HG03558 (cell line): Measurements from ENCODE around the gene HSD17B10.
A peak's percentile ranks its signal among the peaks of the same experiment; 100 is the strongest.
"Not testable (repeated sequence)": the region's sequence is repeated elsewhere in the genome, so short reads cannot be mapped to it uniquely, and the experiment has no call there.

Experiments used
- ATAC-seq: cut with Tn5 transposase; IDR thresholded peaks from one replicate; pipeline ENCODE4 v1.9.1; 2021; ENCODE audit warnings: moderate number of reproducible peaks; ENCODE audit not compliant: unreplicated experiment; ENCODE audit errors: extremely low read depth

HSD17B10 gene

GRCh38 chrX:53433651-53434639 is at the start of gene HSD17B10:
Gene HSD17B10 (minus strand): TSS chrX:53434370. CDS start chrX:53434345, 25 bp downstream.
- ATAC-seq = peak; percentile 60

- no peak for ATAC-seq
Measured at GRCh38 chrX:53483416-53483815, 49.2 kb upstream of the HSD17B10 start.

GRCh38 chrX:53481816-53482465 is 47.8 kb upstream of the HSD17B10 start:
- no peak for ATAC-seq

GRCh38 chrX:53481093-53481492 is 46.9 kb upstream of the HSD17B10 start:
- no peak for ATAC-seq

GRCh38 chrX:53479301-53479700 is 45.1 kb upstream of the HSD17B10 start:
- no peak for ATAC-seq

- no peak for ATAC-seq
Measured at GRCh38 chrX:53476371-53476770, 42.2 kb upstream of the HSD17B10 start.

- ATAC-seq = no peak
Measured at GRCh38 chrX:53474707-53475106, 40.5 kb upstream of the HSD17B10 start.

- ATAC-seq = no peak
Measured at GRCh38 chrX:53471346-53471745, 37.2 kb upstream of the HSD17B10 start.

- ATAC-seq = not testable (repeated sequence)
Measured at GRCh38 chrX:53468659-53469058, 34.5 kb upstream of the HSD17B10 start.

GRCh38 chrX:53458082-53458481 is 23.9 kb upstream of the HSD17B10 start:
- no peak for ATAC-seq

GRCh38 chrX:53456254-53456653 is 22.1 kb upstream of the HSD17B10 start:
- ATAC-seq = no peak

GRCh38 chrX:53452812-53453211 is 18.6 kb upstream of the HSD17B10 start:
- no peak for ATAC-seq

- no peak for ATAC-seq
Measured at GRCh38 chrX:53449632-53450031, 15.5 kb upstream of the HSD17B10 start.

GRCh38 chrX:53447441-53447840 is 13.3 kb upstream of the HSD17B10 start:
- ATAC-seq = no peak

GRCh38 chrX:53445977-53446376 is 11.8 kb upstream of the HSD17B10 start:
- no peak for ATAC-seq

- no peak for ATAC-seq
Measured at GRCh38 chrX:53442322-53442631, 8.1 kb upstream of the HSD17B10 start.

GRCh38 chrX:53441531-53442321 is 7.6 kb upstream of the HSD17B10 start:
- no peak for ATAC-seq

- ATAC-seq = no peak
Measured at GRCh38 chrX:53440621-53441517, 6.7 kb upstream of the HSD17B10 start.

GRCh38 chrX:53440101-53440500 is 5.9 kb upstream of the HSD17B10 start:
- ATAC-seq = no peak

GRCh38 chrX:53438832-53439230 is 4.7 kb upstream of the HSD17B10 start:
- ATAC-seq = no peak
